HCT116 (cell line): Measurements from ENCODE around the gene GJD3.

ENCODE experiments used
- CBX3 ChIP-seq: IDR thresholded peaks from 2 replicates; pipeline ENCODE4 v1.6.1; 2012; ENCODE audit warnings: low read depth
- CEBPB ChIP-seq: IDR thresholded peaks from 2 replicates; pipeline ENCODE4 v1.6.1; 2012; ENCODE audit warnings: low read depth
- CTCF ChIP-seq, 3 experiments: fragments of 200-600 bp in 1 of 3; sonication (generic) in 1 of 3; IDR thresholded peaks in 2 of 3; conservative IDR thresholded peaks in 1 of 3; 2 replicates each; pipeline ENCODE4 v1.5.1; 2012 to 2017; ENCODE audit warnings: low read depth in 2 of 3, low read length in 2 of 3, antibody characterized with exemption in 1 of 3, borderline replicate concordance in 1 of 3, control low read depth in 1 of 3, mild to moderate bottlenecking in 1 of 3, mixed read lengths in 1 of 3, mixed run types in 1 of 3, moderate library complexity in 1 of 3; ENCODE audit not compliant: insufficient read depth in 1 of 3
- EZH2 ChIP-seq: fragments of 200-600 bp; sonication (generic); IDR thresholded peaks from 2 replicates; pipeline ENCODE4 v1.6.1; 2017; ENCODE audit warnings: antibody characterized with exemption, mixed run types
- MAX ChIP-seq: IDR thresholded peaks from 2 replicates; pipeline ENCODE4 v1.6.1; 2012
- POLR2A ChIP-seq: IDR thresholded peaks from 2 replicates; pipeline ENCODE4 v1.7.0; 2011; ENCODE audit warnings: borderline replicate concordance; ENCODE audit not compliant: insufficient read depth, insufficient read length; ENCODE audit errors: extremely low read depth
- POLR2AphosphoS5 ChIP-seq: IDR thresholded peaks from 2 replicates; pipeline ENCODE4 v1.6.1; 2011; ENCODE audit warnings: mild to moderate bottlenecking, low read depth, low read length, moderate library complexity
- REST ChIP-seq: IDR thresholded peaks from 2 replicates; pipeline ENCODE4 v1.6.1; 2012; ENCODE audit warnings: low read depth
- SIN3A ChIP-seq: IDR thresholded peaks from 2 replicates; pipeline ENCODE4 v1.6.1; 2012; ENCODE audit warnings: low read depth
- SP1 ChIP-seq: IDR thresholded peaks from 2 replicates; pipeline ENCODE4 v1.6.1; 2012; ENCODE audit warnings: low read depth
- YY1 ChIP-seq: IDR thresholded peaks from 2 replicates; pipeline ENCODE4 v1.6.1; 2011; ENCODE audit warnings: low read length, low read depth, moderate library complexity, mild to moderate bottlenecking; ENCODE audit not compliant: insufficient replicate concordance; ENCODE audit errors: extremely low read depth
- ZFX ChIP-seq: fragments of 450-650 bp; IDR thresholded peaks from 2 replicates; pipeline ENCODE4 v1.6.1; 2017
- ZNF274 ChIP-seq: fragments of 200-500 bp; sonication (Bioruptor generic); IDR thresholded peaks from 2 replicates; pipeline ENCODE4 v1.6.1; 2014; ENCODE audit warnings: mild to moderate bottlenecking, low read depth, low read length, inconsistent platforms
- TF ChIP-seq, protein P1 (sequence below): IDR thresholded peaks from 2 replicates; pipeline ENCODE4 v1.6.1; 2011; ENCODE audit warnings: mild to moderate bottlenecking, low read length, moderate library complexity; ENCODE audit not compliant: insufficient replicate concordance; ENCODE audit errors: extremely low read depth

DNA sequence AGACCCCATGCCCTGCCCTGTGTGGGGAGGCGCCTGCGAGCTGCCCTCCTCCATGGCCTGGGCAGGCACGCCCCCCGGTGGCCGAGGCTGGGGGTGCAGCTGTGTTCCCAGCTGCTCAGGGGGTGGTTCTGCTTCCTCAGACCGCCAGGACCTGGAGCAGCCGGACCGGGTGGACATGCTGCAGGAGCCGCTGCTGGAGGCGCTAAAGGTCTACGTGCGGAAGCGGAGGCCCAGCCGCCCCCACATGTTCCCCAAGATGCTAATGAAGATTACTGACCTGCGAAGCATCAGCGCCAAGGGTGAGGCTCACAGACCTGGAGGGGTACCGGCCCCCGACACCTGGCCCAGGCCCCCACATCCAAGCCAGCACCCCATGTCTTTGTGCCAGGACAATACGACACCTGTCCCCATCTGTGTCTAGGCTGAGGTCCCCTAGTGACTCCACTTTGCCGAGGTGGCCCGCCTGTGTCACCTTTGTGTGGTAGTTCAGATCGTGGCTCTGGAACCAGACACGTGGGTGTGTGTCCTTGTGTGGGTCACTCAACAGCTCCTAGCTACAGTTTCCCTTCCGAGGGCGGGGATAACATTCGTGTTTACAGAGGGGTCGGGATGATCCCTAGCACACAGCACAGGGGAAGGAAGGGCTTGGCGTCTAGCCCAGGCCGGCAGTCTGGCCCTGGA lies 9.3 kb downstream of the GJD3 start:
- peak; percentile 93 to 95 (median 95) for TF ChIP-seq CTCF (IDR thresholded peaks at IDR 0.05 in 2 of 3, conservative IDR thresholded peaks at IDR 0.05 in 1 of 3; ENCODE audit: borderline replicate concordance in 1 of 3, insufficient read depth in 1 of 3, low read depth in 2 of 3, low read length in 2 of 3)
- no peak for TF ChIP-seq SIN3A
- no peak for TF ChIP-seq POLR2A
- TF ChIP-seq MAX: no peak
- no peak for TF ChIP-seq YY1
- no peak for TF ChIP-seq CBX3
- TF ChIP-seq POLR2AphosphoS5: no peak
- no peak for TF ChIP-seq ZNF274
- no peak for TF ChIP-seq CEBPB
- no peak for TF ChIP-seq REST
- TF ChIP-seq ZFX: no peak
- TF ChIP-seq EZH2: no peak
- TF ChIP-seq, protein P1, sequence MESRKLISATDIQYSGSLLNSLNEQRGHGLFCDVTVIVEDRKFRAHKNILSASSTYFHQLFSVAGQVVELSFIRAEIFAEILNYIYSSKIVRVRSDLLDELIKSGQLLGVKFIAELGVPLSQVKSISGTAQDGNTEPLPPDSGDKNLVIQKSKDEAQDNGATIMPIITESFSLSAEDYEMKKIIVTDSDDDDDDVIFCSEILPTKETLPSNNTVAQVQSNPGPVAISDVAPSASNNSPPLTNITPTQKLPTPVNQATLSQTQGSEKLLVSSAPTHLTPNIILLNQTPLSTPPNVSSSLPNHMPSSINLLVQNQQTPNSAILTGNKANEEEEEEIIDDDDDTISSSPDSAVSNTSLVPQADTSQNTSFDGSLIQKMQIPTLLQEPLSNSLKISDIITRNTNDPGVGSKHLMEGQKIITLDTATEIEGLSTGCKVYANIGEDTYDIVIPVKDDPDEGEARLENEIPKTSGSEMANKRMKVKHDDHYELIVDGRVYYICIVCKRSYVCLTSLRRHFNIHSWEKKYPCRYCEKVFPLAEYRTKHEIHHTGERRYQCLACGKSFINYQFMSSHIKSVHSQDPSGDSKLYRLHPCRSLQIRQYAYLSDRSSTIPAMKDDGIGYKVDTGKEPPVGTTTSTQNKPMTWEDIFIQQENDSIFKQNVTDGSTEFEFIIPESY: no peak
- TF ChIP-seq SP1: no peak
